Activated T-cell treated with anti-CD3 and anti-CD28 coated beads, Interleukin-2, amount 50 U/mL, for 72 hours (primary cell): ENCODE measurements around the gene RAB39B. TPM values are rescaled to one million over a fixed set of nuclear protein-coding genes. Genes with fewer than 3 reads are reported as not detected.
A peak's percentile ranks its signal among the peaks of the same experiment; 100 is the strongest.
"Not testable (repeated sequence)": the region's sequence is repeated elsewhere in the genome, so short reads cannot be mapped to it uniquely, and the experiment has no call there.

Experiments used
- ATAC-seq, 2 donors: fragments of 150-1000 bp; cut with Tn5 transposase; replicated peaks in 1 of 2; 2 replicates each; pipeline ENCODE4 v1.10.0; 2021; ENCODE audit warnings: moderate library complexity in 2 of 2, mild to moderate bottlenecking in 1 of 2
- DNase-seq, 2 donors: peaks; one replicate each; pipeline ENCODE4 v3.0.0; 2021 to 2022; ENCODE audit warnings: mixed read lengths in 1 of 2
- H3K27ac Mint-ChIP-seq: one replicate; pipeline ENCODE4 v1.8.0; 2022; ENCODE audit warnings: mild to moderate bottlenecking, moderate library complexity, mixed read lengths
- H3K27me3 Mint-ChIP-seq: one replicate; pipeline ENCODE4 v1.8.0; 2022; ENCODE audit warnings: low read depth, mixed read lengths
- H3K36me3 Mint-ChIP-seq, 2 donors: one replicate each; pipeline ENCODE4 v1.8.0; 2022; ENCODE audit warnings: mixed read lengths in 2 of 2, mild to moderate bottlenecking in 1 of 2; ENCODE audit not compliant: insufficient read depth in 2 of 2
- H3K4me1 Mint-ChIP-seq: one replicate; pipeline ENCODE4 v1.8.0; 2022; ENCODE audit warnings: low read depth, mixed read lengths
- H3K4me3 Mint-ChIP-seq, 2 donors: one replicate each; pipeline ENCODE4 v1.8.0; 2022; ENCODE audit warnings: mild to moderate bottlenecking in 2 of 2, mixed read lengths in 2 of 2, moderate library complexity in 2 of 2
- H3K9me3 Mint-ChIP-seq, 2 donors: one replicate each; pipeline ENCODE4 v1.8.0; 2022; ENCODE audit warnings: mixed read lengths in 2 of 2
- total RNA-seq, 2 donors: library from RNA; stranded (reverse); gene quantifications; one replicate each; pipeline ENCODE4 v1.2.3, GENCODE V29; 2022

The RAB39B gene
- 10 to 100 TPM; 36.4 to 39.2 TPM for total RNA-seq

GRCh38 chrX:155263854-155264628 lies at the start of gene RAB39B:
RAB39B (minus strand) TSS chrX:155264491; CDS start chrX:155264288, 203 bp downstream.
- peaks cover 4 to 7% of the 10 kb centered on the region in 2 donors for H3K36me3 Mint-ChIP-seq
- peak within 1 kb of the TSS; percentile 71 to 75 for H3K4me3 Mint-ChIP-seq
- ATAC-seq (peak; percentile 98), DNase-seq (peak; percentile 72 to 85)
- H3K4me1 Mint-ChIP-seq, result peaks cover 16% of the 10 kb centered on the region
- H3K9me3 Mint-ChIP-seq, result peaks cover 0 to 1% of the 10 kb centered on the region in 2 donors
- no peaks in the 10 kb centered on the region for H3K27me3 Mint-ChIP-seq
- peak within 1 kb of the TSS; percentile 87 for H3K27ac Mint-ChIP-seq

- no peaks in the 10 kb centered on the region for H3K27me3 Mint-ChIP-seq
- H3K27ac Mint-ChIP-seq, result no peak overlapping the region
- no peak overlapping the region for H3K4me3 Mint-ChIP-seq
- peaks cover 0 to 5% of the 10 kb centered on the region in 2 donors for H3K36me3 Mint-ChIP-seq
- no peak for DNase-seq
- ATAC-seq, result no peak
- peaks cover 0 to 3% of the 10 kb centered on the region in 2 donors for H3K9me3 Mint-ChIP-seq
- no peaks in the 10 kb centered on the region for H3K4me1 Mint-ChIP-seq
These were observed 49.5 kb upstream of the RAB39B start for GRCh38 chrX:155313766-155314165.

- DNase-seq (no peak), ATAC-seq (no peak)
- Mint-ChIP-seq H3K36me3 (no peaks in the 10 kb centered on the region), H3K27ac (no peak overlapping the region), H3K27me3 (peaks cover 5% of the 10 kb centered on the region), H3K4me3 (no peak overlapping the region), H3K9me3 (peaks cover 0 to 1% of the 10 kb centered on the region in 2 donors), H3K4me1 (no peaks in the 10 kb centered on the region)
These were observed 29.5 kb upstream of the RAB39B start for GRCh38 chrX:155293771-155294170.

GRCh38 chrX:155279873-155280272 lies 15.6 kb upstream of the RAB39B start:
- Mint-ChIP-seq H3K27me3 (no peaks in the 10 kb centered on the region), H3K36me3 (no peaks in the 10 kb centered on the region), H3K27ac (peak overlapping the region; percentile 10), H3K4me1 (peaks cover 7% of the 10 kb centered on the region), H3K9me3 (no peaks in the 10 kb centered on the region), H3K4me3 (no peak overlapping the region)
- no peak for ATAC-seq
- DNase-seq, result no peak

- DNase-seq, result no peak
- no peak for ATAC-seq
- Mint-ChIP-seq H3K27ac (no peak overlapping the region), H3K36me3 (peaks cover 2% of the 10 kb centered on the region in 2 donors), H3K9me3 (peaks cover 2 to 4% of the 10 kb centered on the region in 2 donors), H3K4me3 (no peak overlapping the region), H3K27me3 (no peaks in the 10 kb centered on the region), H3K4me1 (no peaks in the 10 kb centered on the region)
These were observed 6.7 kb upstream of the RAB39B start for GRCh38 chrX:155270969-155271368.

GRCh38 chrX:155267995-155268394 lies 3.7 kb upstream of the RAB39B start:
- not testable (repeated sequence) for H3K4me3 Mint-ChIP-seq, H3K4me1 Mint-ChIP-seq, DNase-seq, H3K9me3 Mint-ChIP-seq, H3K27me3 Mint-ChIP-seq, H3K27ac Mint-ChIP-seq, H3K36me3 Mint-ChIP-seq, ATAC-seq

- Mint-ChIP-seq H3K9me3 (peaks cover 2 to 3% of the 10 kb centered on the region in 2 donors), H3K4me3 (no peak overlapping the region), H3K27ac (no peak overlapping the region), H3K36me3 (peaks cover 2 to 3% of the 10 kb centered on the region in 2 donors), H3K27me3 (no peaks in the 10 kb centered on the region), H3K4me1 (peaks cover 8% of the 10 kb centered on the region)
- ATAC-seq (no peak), DNase-seq (no peak)
These were observed 2.1 kb upstream of the RAB39B start for GRCh38 chrX:155266439-155266838.

- Mint-ChIP-seq H3K4me3 (peak overlapping the region; percentile 71 to 75), H3K9me3 (peaks cover 0 to 1% of the 10 kb centered on the region in 2 donors), H3K36me3 (peaks cover 4 to 7% of the 10 kb centered on the region in 2 donors), H3K4me1 (peaks cover 16% of the 10 kb centered on the region), H3K27me3 (no peaks in the 10 kb centered on the region), H3K27ac (peak overlapping the region; percentile 14)
- ATAC-seq (peak in 1 of 2 donors; percentile 42), DNase-seq (no peak)
These were observed 1.1 kb downstream of the RAB39B start for GRCh38 chrX:155262970-155263754.

- no peak overlapping the region for H3K27ac Mint-ChIP-seq
- peaks cover 4 to 9% of the 10 kb centered on the region in 2 donors for H3K36me3 Mint-ChIP-seq
- DNase-seq (no peak), ATAC-seq (no peak)
- no peaks in the 10 kb centered on the region for H3K27me3 Mint-ChIP-seq
- H3K4me3 Mint-ChIP-seq, result no peak overlapping the region
- H3K9me3 Mint-ChIP-seq, result no peaks in the 10 kb centered on the region
- peaks cover 16% of the 10 kb centered on the region for H3K4me1 Mint-ChIP-seq
These were observed 4.5 kb downstream of the RAB39B start for GRCh38 chrX:155259752-155260151.

- no peak overlapping the region for H3K4me3 Mint-ChIP-seq
- H3K4me1 Mint-ChIP-seq, result no peaks in the 10 kb centered on the region
- ATAC-seq (no peak), DNase-seq (no peak)
- no peak overlapping the region for H3K27ac Mint-ChIP-seq
- H3K27me3 Mint-ChIP-seq, result no peaks in the 10 kb centered on the region
- no peaks in the 10 kb centered on the region for H3K9me3 Mint-ChIP-seq
- H3K36me3 Mint-ChIP-seq, result peaks cover 0 to 2% of the 10 kb centered on the region in 2 donors
These were observed 12.9 kb downstream of the RAB39B start for GRCh38 chrX:155251391-155251790.

- ATAC-seq (no peak), DNase-seq (no peak)
- H3K27me3 Mint-ChIP-seq, result no peaks in the 10 kb centered on the region
- H3K9me3 Mint-ChIP-seq, result no peaks in the 10 kb centered on the region
- H3K4me3 Mint-ChIP-seq, result no peak overlapping the region
- H3K4me1 Mint-ChIP-seq, result no peaks in the 10 kb centered on the region
- H3K27ac Mint-ChIP-seq, result no peak overlapping the region
- H3K36me3 Mint-ChIP-seq, result no peaks in the 10 kb centered on the region
These were observed 16.8 kb downstream of the RAB39B start for GRCh38 chrX:155247497-155247896.

GRCh38 chrX:155246748-155247147 lies 17.5 kb downstream of the RAB39B start:
- DNase-seq (no peak), ATAC-seq (peak in 1 of 2 donors; percentile 48)
- no peak overlapping the region for H3K27ac Mint-ChIP-seq
- H3K4me3 Mint-ChIP-seq, result no peak overlapping the region
- H3K27me3 Mint-ChIP-seq, result no peaks in the 10 kb centered on the region
- H3K9me3 Mint-ChIP-seq, result no peaks in the 10 kb centered on the region
- no peaks in the 10 kb centered on the region for H3K36me3 Mint-ChIP-seq
- no peaks in the 10 kb centered on the region for H3K4me1 Mint-ChIP-seq

- no peak for ATAC-seq
- Mint-ChIP-seq H3K4me3 (no peak overlapping the region), H3K27me3 (no peaks in the 10 kb centered on the region)
These were observed 22.0 kb downstream of the RAB39B start for GRCh38 chrX:155242300-155242699.

More at GRCh38 chrX:155242300-155242699, 22.0 kb downstream of the RAB39B start:
- Mint-ChIP-seq H3K4me1 (no peaks in the 10 kb centered on the region), H3K27ac (no peak overlapping the region), H3K36me3 (peaks cover 2 to 5% of the 10 kb centered on the region in 2 donors), H3K9me3 (no peaks in the 10 kb centered on the region)
- no peak for DNase-seq
